ENCODE measurements around the gene SYNJ1. TPM values are rescaled to one million over a fixed set of nuclear protein-coding genes. Genes with fewer than 3 reads are reported as not detected.

SYNJ1 gene
- polyA plus RNA-seq, 3 donors, result 4.0 to 16.5 (median 8.1) TPM

DNA sequence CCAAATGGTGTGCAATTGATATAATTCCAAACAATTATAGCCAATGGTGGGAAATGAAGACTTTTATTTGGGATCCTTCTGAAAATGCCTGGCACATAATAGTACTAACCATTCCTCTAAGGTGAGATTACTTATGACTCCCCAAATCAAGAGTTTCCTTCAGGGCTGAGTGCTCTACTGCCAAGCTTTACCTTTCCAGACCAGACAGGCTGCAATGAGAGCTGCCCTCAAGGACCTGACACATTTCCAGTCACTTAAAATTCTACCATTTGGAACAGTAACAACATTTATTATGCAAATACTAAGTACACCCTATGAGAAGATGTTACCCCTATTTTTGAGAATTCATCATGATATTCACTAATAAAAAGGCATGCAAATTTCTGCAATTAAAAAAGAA lies 22.6 kb upstream of the SYNJ1 start:
- H3K36me3 ChIP-seq (replicated peaks in 1 of 2; ENCODE audit: control insufficient read depth in 1 of 2, insufficient read depth in 2 of 2, low read length in 2 of 2), result peaks cover 91 to 98% of the 10 kb centered on the region in 2 donors
- no peaks in the 10 kb centered on the region for H3K27me3 ChIP-seq (ENCODE audit: control insufficient read depth in 2 of 2, insufficient read depth in 2 of 2, low read length in 2 of 2)
- no peaks in the 10 kb centered on the region for H3K9me3 ChIP-seq (replicated peaks in 1 of 2; ENCODE audit: control insufficient read depth in 1 of 2, insufficient read depth in 1 of 2, low read length in 2 of 2)
- TF ChIP-seq, protein P1, sequence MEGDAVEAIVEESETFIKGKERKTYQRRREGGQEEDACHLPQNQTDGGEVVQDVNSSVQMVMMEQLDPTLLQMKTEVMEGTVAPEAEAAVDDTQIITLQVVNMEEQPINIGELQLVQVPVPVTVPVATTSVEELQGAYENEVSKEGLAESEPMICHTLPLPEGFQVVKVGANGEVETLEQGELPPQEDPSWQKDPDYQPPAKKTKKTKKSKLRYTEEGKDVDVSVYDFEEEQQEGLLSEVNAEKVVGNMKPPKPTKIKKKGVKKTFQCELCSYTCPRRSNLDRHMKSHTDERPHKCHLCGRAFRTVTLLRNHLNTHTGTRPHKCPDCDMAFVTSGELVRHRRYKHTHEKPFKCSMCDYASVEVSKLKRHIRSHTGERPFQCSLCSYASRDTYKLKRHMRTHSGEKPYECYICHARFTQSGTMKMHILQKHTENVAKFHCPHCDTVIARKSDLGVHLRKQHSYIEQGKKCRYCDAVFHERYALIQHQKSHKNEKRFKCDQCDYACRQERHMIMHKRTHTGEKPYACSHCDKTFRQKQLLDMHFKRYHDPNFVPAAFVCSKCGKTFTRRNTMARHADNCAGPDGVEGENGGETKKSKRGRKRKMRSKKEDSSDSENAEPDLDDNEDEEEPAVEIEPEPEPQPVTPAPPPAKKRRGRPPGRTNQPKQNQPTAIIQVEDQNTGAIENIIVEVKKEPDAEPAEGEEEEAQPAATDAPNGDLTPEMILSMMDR (IDR thresholded peaks at IDR 0.05), result no peak
- peaks cover 91 to 99% of the 10 kb centered on the region in 2 donors for H3K36me3 Mint-ChIP-seq
- no peak overlapping the region for H2AFZ ChIP-seq (ENCODE audit: insufficient read depth, low read depth, low read length, poor library complexity, severe bottlenecking)
- no peak for DNase-seq
- H4K20me1 ChIP-seq (ENCODE audit: insufficient read depth, low read length), result peaks cover 4% of the 10 kb centered on the region
- H3K4me1 ChIP-seq (ENCODE audit: control insufficient read depth in 1 of 2, insufficient read depth in 2 of 2, low read length in 2 of 2), result no peaks in the 10 kb centered on the region
- no peak overlapping the region for H3K27ac ChIP-seq (ENCODE audit: low read depth in 1 of 2, low read length in 2 of 2)
- H3K79me2 ChIP-seq (ENCODE audit: insufficient read depth, low read length), result no peaks in the 10 kb centered on the region
- H3K27me3 Mint-ChIP-seq (ENCODE audit: low read depth in 3 of 3), result peaks cover 0 to 3% (median 2%) of the 10 kb centered on the region in 3 donors
- no peak overlapping the region for H3K4me3 ChIP-seq (replicated peaks in 1 of 3; ENCODE audit: low read depth in 2 of 3, low read length in 3 of 3)
- no peak overlapping the region for H3K9ac ChIP-seq (ENCODE audit: insufficient read depth, low read length, poor library complexity, severe bottlenecking)
- H3K4me2 ChIP-seq (replicated peaks; ENCODE audit: extremely low read depth, low read length, poor library complexity, severe bottlenecking), result no peak overlapping the region
- peaks cover 0 to 5% (median 0%) of the 10 kb centered on the region in 7 donors for H3K9me3 Mint-ChIP-seq
- no peaks in the 10 kb centered on the region for H3K4me1 Mint-ChIP-seq
- no peak overlapping the region for H3K27ac Mint-ChIP-seq
- no peak overlapping the region for H3K4me3 Mint-ChIP-seq
- intact Hi-C loops (cut with micrococcal nuclease), result no loop called here

DNA sequence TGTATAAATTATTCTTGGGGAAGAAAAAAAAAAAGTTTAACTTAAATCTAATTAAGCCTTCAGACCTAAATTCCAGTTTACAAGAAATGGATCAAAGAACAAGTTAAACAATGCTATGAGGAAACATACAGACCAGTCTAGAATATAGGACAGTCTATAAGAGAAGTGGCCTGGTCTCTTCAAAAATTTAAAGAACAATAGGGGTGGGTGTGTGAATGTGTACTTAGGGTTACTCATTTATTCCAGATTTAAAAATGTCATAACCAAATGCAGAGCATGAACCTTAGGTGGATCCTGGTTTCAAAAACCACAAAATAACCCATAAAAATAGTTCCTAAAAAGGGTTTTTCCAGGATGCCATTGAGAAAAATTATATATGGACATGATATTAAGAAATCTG lies 21.8 kb upstream of the SYNJ1 start:
- Histone ChIP-seq H3K27me3 (ENCODE audit: control insufficient read depth in 2 of 2, insufficient read depth in 2 of 2, low read length in 2 of 2) (no peaks in the 10 kb centered on the region), H3K9ac (ENCODE audit: insufficient read depth, low read length, poor library complexity, severe bottlenecking) (no peak overlapping the region), H2AFZ (ENCODE audit: insufficient read depth, low read depth, low read length, poor library complexity, severe bottlenecking) (no peak overlapping the region), H3K79me2 (ENCODE audit: insufficient read depth, low read length) (no peaks in the 10 kb centered on the region), H3K36me3 (replicated peaks in 1 of 2; ENCODE audit: control insufficient read depth in 1 of 2, insufficient read depth in 2 of 2, low read length in 2 of 2) (peaks cover 91 to 98% of the 10 kb centered on the region in 2 donors), H3K9me3 (replicated peaks in 1 of 2; ENCODE audit: control insufficient read depth in 1 of 2, insufficient read depth in 1 of 2, low read length in 2 of 2) (no peaks in the 10 kb centered on the region), H3K27ac (ENCODE audit: low read depth in 1 of 2, low read length in 2 of 2) (no peak overlapping the region), H3K4me2 (replicated peaks; ENCODE audit: extremely low read depth, low read length, poor library complexity, severe bottlenecking) (no peak overlapping the region), H3K4me1 (ENCODE audit: control insufficient read depth in 1 of 2, insufficient read depth in 2 of 2, low read length in 2 of 2) (no peaks in the 10 kb centered on the region), H3K4me3 (replicated peaks in 1 of 3; ENCODE audit: low read depth in 2 of 3, low read length in 3 of 3) (no peak overlapping the region), H4K20me1 (ENCODE audit: insufficient read depth, low read length) (peaks cover 4% of the 10 kb centered on the region)
- Mint-ChIP-seq H3K4me1 (no peaks in the 10 kb centered on the region), H3K4me3 (no peak overlapping the region), H3K36me3 (peaks cover 91 to 99% of the 10 kb centered on the region in 2 donors), H3K27me3 (ENCODE audit: low read depth in 3 of 3) (peaks cover 0 to 2% (median 0%) of the 10 kb centered on the region in 3 donors), H3K9me3 (peaks cover 0 to 5% (median 0%) of the 10 kb centered on the region in 7 donors), H3K27ac (no peak overlapping the region)
- intact Hi-C loops (cut with micrococcal nuclease), result no loop called here
- DNase-seq, result no peak
- TF ChIP-seq, protein P1 (IDR thresholded peaks at IDR 0.05), result no peak
